H1 (cell line): ENCODE results near the gene OMA1. TPM values are rescaled to one million over a fixed set of nuclear protein-coding genes. Genes with fewer than 3 reads are reported as not detected.

Experiments
- CTCF ChIA-PET: fragments of 300-600 bp; sonication (Branson Sonifier 250); formaldehyde crosslinking; loops from one replicate; lab custom pipeline; 2021; ENCODE audit not compliant: partially characterized antibody; lab: Charles Lee
- POLR2A ChIA-PET: fragments of 300-600 bp; sonication (Branson Sonifier 250); formaldehyde crosslinking; loops from one replicate; lab custom pipeline; 2021; ENCODE audit warnings: inconsistent platforms; ENCODE audit not compliant: partially characterized antibody; lab: Charles Lee
- DNase-seq, 2 experiments: peaks; one replicate each; pipeline versions ENCODE4 v3.0.0 to v3.0.0-alpha.2; 2010 to 2022; ENCODE audit warnings: low spot score in 2 of 2, low read depth in 1 of 2, mixed read lengths in 1 of 2
- FAIRE-seq: peaks from 2 replicates; lab custom pipeline; 2011; peaks lifted over from hg19 to GRCh38; lab: Jason Lieb, UNC
- H2AFZ ChIP-seq: 2 replicates; pipeline ENCODE4 v1.8.1; 2012; ENCODE audit warnings: low read length, inconsistent platforms
- H2AK5ac ChIP-seq: 2 replicates; pipeline ENCODE4 v1.6.1; 2013; ENCODE audit warnings: low read depth, low read length
- H2BK120ac ChIP-seq: replicated peaks from 2 replicates; pipeline ENCODE3; 2013; ENCODE audit warnings: low read depth, low read length, inconsistent platforms
- H2BK12ac ChIP-seq: 2 replicates; pipeline ENCODE4 v1.6.1; 2013; ENCODE audit warnings: low read depth, low read length
- H2BK15ac ChIP-seq: 2 replicates; pipeline ENCODE4 v1.6.1; 2013; ENCODE audit warnings: low read length
- H2BK20ac ChIP-seq: 2 replicates; pipeline ENCODE4 v1.6.1; 2013; ENCODE audit warnings: low read length
- H2BK5ac ChIP-seq: 2 replicates; pipeline ENCODE4 v1.6.1; 2013; ENCODE audit warnings: low read depth, low read length
- H3K14ac ChIP-seq: 2 replicates; pipeline ENCODE4 v1.6.1; 2013; ENCODE audit warnings: inconsistent platforms; ENCODE audit not compliant: insufficient read length
- H3K18ac ChIP-seq: 2 replicates; pipeline ENCODE4 v1.6.1; 2013; ENCODE audit warnings: low read length; ENCODE audit errors: extremely low read depth
- H3K23ac ChIP-seq: 2 replicates; pipeline ENCODE4 v1.6.1; 2013; ENCODE audit warnings: inconsistent platforms; ENCODE audit not compliant: insufficient read length
- H3K23me2 ChIP-seq: 2 replicates; pipeline ENCODE4 v1.6.1; 2013; ENCODE audit warnings: low read depth, low read length
- H3K27ac ChIP-seq: 2 replicates; pipeline ENCODE4 v1.6.1; 2011; ENCODE audit warnings: low read depth, low read length, inconsistent platforms
- H3K27me3 ChIP-seq, 4 experiments: replicated peaks in 1 of 4; 1 replicate in 1 of 4; 2 replicates in 3 of 4; pipeline versions ENCODE4 v1.6.1 to v1.8.1; 2011 to 2013; ENCODE audit warnings: low read length in 3 of 4, mild to moderate bottlenecking in 3 of 4, inconsistent platforms in 2 of 4, mixed read lengths in 2 of 4, moderate library complexity in 1 of 4; ENCODE audit not compliant: control insufficient read depth in 3 of 4, insufficient read depth in 3 of 4; ENCODE audit errors: extremely low read depth in 1 of 4
- H3K36me3 ChIP-seq, 4 experiments: 2 replicates each; pipeline versions ENCODE4 v1.6.1 to v1.8.1; 2011 to 2013; ENCODE audit warnings: mild to moderate bottlenecking in 4 of 4, low read length in 3 of 4, moderate library complexity in 2 of 4, control low read depth in 1 of 4, inconsistent platforms in 1 of 4; ENCODE audit not compliant: insufficient read depth in 4 of 4, control insufficient read depth in 2 of 4
- H3K4ac ChIP-seq: replicated peaks from 2 replicates; pipeline ENCODE3; 2013; ENCODE audit warnings: low read length, low read depth, mixed read lengths, inconsistent platforms; ENCODE audit not compliant: insufficient read length
- H3K4me1 ChIP-seq, 4 experiments: replicated peaks in 1 of 4; 1 replicate in 1 of 4; 2 replicates in 3 of 4; pipeline versions ENCODE4 v1.6.1 to v1.8.1; 2011 to 2013; ENCODE audit warnings: low read length in 3 of 4, inconsistent platforms in 2 of 4, mixed read lengths in 1 of 4; ENCODE audit not compliant: insufficient read depth in 4 of 4, control insufficient read depth in 3 of 4
- H3K4me2 ChIP-seq, 2 experiments: 2 replicates each; pipeline versions ENCODE4 v1.6.1 to v1.8.1; 2011 to 2013; ENCODE audit warnings: low read depth in 2 of 2, low read length in 2 of 2, control low read depth in 1 of 2, inconsistent platforms in 1 of 2, mild to moderate bottlenecking in 1 of 2; ENCODE audit not compliant: insufficient read depth in 1 of 2
- H3K4me3 ChIP-seq, 4 experiments: fragments of 200-600, 300-600 bp in 1 of 4; sonication (generic), shearing (Covaris generic), sonication (Bioruptor Twin) in 1 of 4; 2 replicates each; pipeline versions ENCODE4 v1.5.1 to v1.8.1; 2011 to 2016; ENCODE audit warnings: low read length in 4 of 4, low read depth in 3 of 4, control low read depth in 2 of 4, inconsistent platforms in 2 of 4, mild to moderate bottlenecking in 2 of 4, mixed read lengths in 1 of 4, moderate library complexity in 1 of 4; ENCODE audit not compliant: insufficient read depth in 2 of 4; ENCODE audit errors: extremely low read depth in 1 of 4
- H3K56ac ChIP-seq: replicated peaks from 2 replicates; pipeline ENCODE3; 2013; ENCODE audit warnings: low read depth, mild to moderate bottlenecking, mixed read lengths, low read length, inconsistent platforms; ENCODE audit not compliant: insufficient read length
- H3K79me1 ChIP-seq: 2 replicates; pipeline ENCODE4 v1.6.1; 2013; ENCODE audit warnings: low read depth, low read length, control low read depth
- H3K79me2 ChIP-seq, 2 experiments: 2 replicates each; pipeline versions ENCODE4 v1.6.1 to v1.8.1; 2012 to 2013; ENCODE audit warnings: low read length in 2 of 2, mild to moderate bottlenecking in 2 of 2, inconsistent platforms in 1 of 2; ENCODE audit not compliant: insufficient read depth in 2 of 2, control insufficient read depth in 1 of 2
- H3K9ac ChIP-seq, 4 experiments: replicated peaks in 1 of 4; 1 replicate in 1 of 4; 2 replicates in 3 of 4; pipeline versions ENCODE4 v1.6.1 to v1.8.1; 2011 to 2013; ENCODE audit warnings: low read depth in 3 of 4, low read length in 3 of 4, control low read depth in 2 of 4, mild to moderate bottlenecking in 2 of 4, moderate library complexity in 2 of 4, inconsistent platforms in 1 of 4; ENCODE audit errors: extremely low read depth in 1 of 4
- H3K9me3 ChIP-seq, 2 experiments: 2 replicates each; pipeline versions ENCODE4 v1.6.1 to v1.8.1; 2012 to 2013; ENCODE audit warnings: mild to moderate bottlenecking in 2 of 2, moderate library complexity in 2 of 2, control low read depth in 1 of 2, inconsistent platforms in 1 of 2, low read depth in 1 of 2, low read length in 1 of 2, mixed read lengths in 1 of 2; ENCODE audit not compliant: insufficient read depth in 2 of 2
- H4K20me1 ChIP-seq, 2 experiments: replicated peaks in 1 of 2; 2 replicates each; pipeline versions ENCODE3 to v1.8.1; 2011 to 2013; ENCODE audit warnings: inconsistent platforms in 2 of 2, low read length in 2 of 2, mild to moderate bottlenecking in 1 of 2; ENCODE audit not compliant: insufficient read depth in 2 of 2, control insufficient read depth in 1 of 2
- H4K5ac ChIP-seq: 2 replicates; pipeline ENCODE4 v1.6.1; 2013; ENCODE audit warnings: low read length, low read depth, mixed read lengths, inconsistent platforms; ENCODE audit not compliant: insufficient read length
- H4K8ac ChIP-seq: 2 replicates; pipeline ENCODE4 v1.8.0; 2013; ENCODE audit warnings: mild to moderate bottlenecking, moderate library complexity, low read length, inconsistent platforms; ENCODE audit not compliant: insufficient read depth; ENCODE audit errors: extremely low read depth
- H4K91ac ChIP-seq: replicated peaks from 2 replicates; pipeline ENCODE3; 2013; ENCODE audit warnings: low read length, mixed read lengths, inconsistent platforms; ENCODE audit not compliant: insufficient read length
- CBX8 ChIP-seq: fragments of 300-800, 300-1000 bp; sonication (generic); IDR thresholded peaks from 2 replicates; pipeline ENCODE4 v1.7.1; 2016; ENCODE audit warnings: low read depth, low read length, borderline replicate concordance
- CHD1 ChIP-seq: IDR thresholded peaks from 2 replicates; pipeline ENCODE4 v1.6.1; 2012; ENCODE audit warnings: low read depth, low read length, improper control_type of control experiment
- CHD2 ChIP-seq: IDR thresholded peaks from 2 replicates; pipeline ENCODE4 v1.6.1; 2012; ENCODE audit warnings: low read length, improper control_type of control experiment
- CTBP2 ChIP-seq: IDR thresholded peaks from 2 replicates; pipeline ENCODE4 v1.7.0; 2011; ENCODE audit warnings: borderline replicate concordance, mild to moderate bottlenecking, moderate library complexity, mixed read lengths, low read length; ENCODE audit not compliant: insufficient read depth, insufficient read length
- EP300 ChIP-seq, 2 experiments: IDR thresholded peaks; 1 replicate in 1 of 2; 2 replicates in 1 of 2; pipeline ENCODE4 v1.6.1; 2011 to 2012; ENCODE audit warnings: low read depth in 2 of 2, low read length in 2 of 2, mild to moderate bottlenecking in 2 of 2, borderline replicate concordance in 1 of 2, inconsistent platforms in 1 of 2, moderate library complexity in 1 of 2
- HDAC2 ChIP-seq, 2 experiments: fragments of 300-600 bp in 1 of 2; sonication (generic) in 1 of 2; IDR thresholded peaks; 2 replicates each; pipeline ENCODE4 v1.6.1; 2011 to 2012; ENCODE audit warnings: low read depth in 2 of 2, low read length in 2 of 2, mild to moderate bottlenecking in 2 of 2, moderate library complexity in 2 of 2, borderline replicate concordance in 1 of 2, inconsistent platforms in 1 of 2
- KDM4A ChIP-seq: IDR thresholded peaks from one replicate; pipeline ENCODE4 v1.7.1; 2012; ENCODE audit warnings: low read depth, mild to moderate bottlenecking, moderate library complexity, low read length, inconsistent platforms; ENCODE audit not compliant: severe bottlenecking
- KDM5A ChIP-seq: fragments of 200-600 bp; IDR thresholded peaks from 2 replicates; pipeline ENCODE4 v1.7.1; 2012; ENCODE audit warnings: mild to moderate bottlenecking, low read length, inconsistent platforms, mixed read lengths
- POLR2A ChIP-seq, 2 experiments: IDR thresholded peaks; 1 replicate in 1 of 2; 2 replicates in 1 of 2; pipeline ENCODE4 v1.6.1; 2011; ENCODE audit warnings: low read depth in 2 of 2, low read length in 2 of 2, mild to moderate bottlenecking in 2 of 2; ENCODE audit errors: control extremely low read depth in 1 of 2
- POU5F1 ChIP-seq: IDR thresholded peaks from 2 replicates; pipeline ENCODE4 v1.6.1; 2011; ENCODE audit warnings: low read depth, mild to moderate bottlenecking, low read length, moderate library complexity
- SIRT6 ChIP-seq: IDR thresholded peaks from one replicate; pipeline ENCODE4 v1.7.1; 2012; ENCODE audit warnings: low read length, inconsistent platforms
- SP1 ChIP-seq: IDR thresholded peaks from 2 replicates; pipeline ENCODE4 v1.6.1; 2011; ENCODE audit warnings: low read depth, low read length
- TAF7 ChIP-seq: optimal IDR thresholded peaks from 2 replicates; pipeline ENCODE3; 2011; ENCODE audit warnings: low read depth, mild to moderate bottlenecking, inconsistent platforms, low read length, moderate library complexity, borderline replicate concordance
- YY1 ChIP-seq: IDR thresholded peaks from 2 replicates; pipeline ENCODE4 v1.6.1; 2011; ENCODE audit warnings: low read depth, mild to moderate bottlenecking, low read length
- WGBS, 2 experiments: shearing (Covaris generic) in 1 of 2; methylation state at CpG; one replicate each; pipeline versions ENCODE4 v1.1.6 to v1.1.7; 2013 to 2015; ENCODE audit warnings: low lambda C conversion rate in 2 of 2, mixed read lengths in 2 of 2, inconsistent platforms in 1 of 2, low coverage in 1 of 2, missing lambda C conversion rate in 1 of 2; ENCODE audit not compliant: insufficient replicate concordance in 2 of 2, insufficient coverage in 1 of 2, insufficient read length in 1 of 2; ENCODE audit errors: extremely low coverage in 1 of 2, missing lambda C conversion rate in 1 of 2; 5-methylcytosine and 5-hydroxymethylcytosine counted together
- polyA plus RNA-seq, 7 experiments: library from polyadenylated mRNA; depleted of rRNA in 3 of 7; stranded (reverse) in 5 of 7; unstranded in 2 of 7; fragments of >200 nt in 5 of 7; fragments of 200-250 nt in 2 of 7; gene quantifications; 1 replicate in 5 of 7; 2 replicates in 1 of 7; 4 replicates in 1 of 7; pipeline versions ENCODE4 v1.2.1 to v1.2.3, GENCODE V29; 2011 to 2013; ENCODE audit warnings: missing spikeins in 2 of 7, mixed read lengths in 2 of 7
- total RNA-seq: library from RNA; stranded (reverse); fragmentation: NEBNext Ultra II Directional; extraction: Animal tissue kit (Norgen Biotek cat#: 25700); gene quantifications from 2 replicates; pipeline ENCODE4 v1.2.1, GENCODE V29; 2021

The OMA1 gene
- total and polyA plus RNA-seq, 2 of the 8 experiments (the other 6 are each of a cell fraction or from before 2014, with no cell fraction given) = 7.7 to 11.7 TPM

DNA sequence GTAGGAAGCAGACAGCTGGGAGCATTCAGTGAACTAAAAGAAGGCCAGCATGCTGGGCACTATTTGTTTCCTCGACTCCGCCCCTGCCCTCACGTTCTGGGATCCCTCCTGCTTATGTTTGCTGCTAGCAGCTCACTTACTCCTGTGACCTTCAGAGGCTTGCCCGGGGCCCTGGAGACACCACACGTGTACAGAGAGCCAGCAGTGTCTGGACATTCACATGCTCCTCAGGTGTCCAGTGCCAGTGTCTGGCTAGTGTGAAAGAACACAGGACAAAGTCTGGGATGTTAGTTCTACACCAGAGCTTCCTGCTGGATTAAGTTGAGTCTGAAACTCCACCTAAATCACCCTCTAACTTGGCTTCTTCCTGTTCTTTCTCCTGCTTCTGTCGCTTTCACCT, 108.1 kb downstream of the OMA1 start:
- Histone ChIP-seq H3K27me3 (no peaks in the 10 kb centered on the region), H3K9me3 (no peaks in the 10 kb centered on the region), H3K18ac (no peak overlapping the region; the same call in 1 of the 2 replicates), H2AFZ (no peak overlapping the region), H2BK5ac (no peak overlapping the region), H3K36me3 (no peaks in the 10 kb centered on the region), H3K4ac (no peak overlapping the region), H3K23ac (no peak overlapping the region), H4K5ac (no peak overlapping the region), H3K79me2 (no peaks in the 10 kb centered on the region), H2BK20ac (no peak overlapping the region), H4K20me1 (no peaks in the 10 kb centered on the region), H4K91ac (no peak overlapping the region), H2BK15ac (no peak overlapping the region), H3K14ac (no peak overlapping the region), H3K23me2 (no peaks in the 10 kb centered on the region; the same call in 1 of the 2 replicates), H3K56ac (no peak overlapping the region), H3K27ac (no peak overlapping the region), H2AK5ac (no peak overlapping the region), H3K79me1 (no peaks in the 10 kb centered on the region), H3K4me2 (no peak overlapping the region), H2BK120ac (no peak overlapping the region), H3K4me1 (0 out of 7 replicates have a peak, but pooled peaks cover 0 to 3% (median 0%) of the 10 kb centered on the region in 4 experiments), H4K8ac (no peak overlapping the region)
- no peak for DNase-seq
- ChIA-PET POLR2A (no interaction called here), CTCF (interaction anchor here (0.6 to 3.2 kb wide), 5 partner anchors 16 to 212 kb away, joined by 3 to 7 read pairs (median 3); partner anchors contain the start of gene OMA1)
- WGBS, 2 experiments = 81% methylated on average over 6 of the region's 6 CpGs; no CpG with 5 or more reads in 1 of the 2 experiments
- no peak for FAIRE-seq
- TF ChIP-seq EP300 (IDR thresholded peaks at IDR 0.05; ENCODE audit: borderline replicate concordance in 1 of 2, low read depth in 2 of 2, low read length in 2 of 2) (no peak), TAF7 (no peak), CTBP2 (no peak), KDM4A (no peak), YY1 (no peak), SIRT6 (no peak), CBX8 (no peak), POLR2A (IDR thresholded peaks at IDR 0.05; ENCODE audit: control extremely low read depth in 1 of 2, low read depth in 2 of 2, low read length in 2 of 2) (no peak), CHD2 (no peak), SP1 (no peak), KDM5A (no peak), POU5F1 (no peak), CHD1 (no peak), HDAC2 (IDR thresholded peaks at IDR 0.05; ENCODE audit: borderline replicate concordance in 1 of 2, low read depth in 2 of 2, low read length in 2 of 2) (no peak)
- TF ChIP-seq, all 59 proteins: peak for 0
- Histone ChIP-seq H2BK12ac (no peak overlapping the region), H3K9ac (no peak overlapping the region), H3K4me3 (no peak overlapping the region)
